GM23338 (cell line): ENCODE results near the gene COL9A1. TPM values are rescaled to one million over a fixed set of nuclear protein-coding genes. Genes with fewer than 3 reads are reported as not detected.

ENCODE experiments used
- ATAC-seq: fragments of 200-7000 bp; cut with Tn5 transposase; 3 replicates; pipeline ENCODE4 v1.9.1; 2020
- DNase-seq: peaks from one replicate; pipeline ENCODE4 v3.0.0-alpha.2; 2015; ENCODE audit warnings: low spot score
- H2AFZ ChIP-seq: fragments of 200-600 bp; sonication (generic); 2 replicates; pipeline ENCODE4 v1.8.0; 2016; ENCODE audit warnings: antibody characterized with exemption, mild to moderate bottlenecking, moderate library complexity
- H3F3A ChIP-seq: fragments of 200-600 bp; sonication (generic); replicated peaks from 2 replicates; pipeline ENCODE4 v1.8.0; 2017; ENCODE audit warnings: antibody characterized with exemption, mixed run types, low read depth
- H3K27ac ChIP-seq: fragments of 200-600 bp; sonication (generic); 2 replicates; pipeline ENCODE4 v1.6.1; 2016; ENCODE audit warnings: low read depth
- H3K27me3 ChIP-seq: fragments of 200-600 bp; sonication (generic); 2 replicates; pipeline ENCODE4 v1.8.0; 2016; ENCODE audit warnings: mild to moderate bottlenecking, mixed run types, moderate library complexity; ENCODE audit not compliant: insufficient read depth
- H3K36me3 ChIP-seq: fragments of 200-600 bp; sonication (generic); 2 replicates; pipeline ENCODE4 v1.8.0; 2016; ENCODE audit warnings: mild to moderate bottlenecking; ENCODE audit not compliant: insufficient read depth
- H3K4me1 ChIP-seq: fragments of 200-600 bp; sonication (generic); 2 replicates; pipeline ENCODE4 v1.8.0; 2016; ENCODE audit warnings: mild to moderate bottlenecking, moderate library complexity; ENCODE audit not compliant: insufficient read depth
- H3K4me2 ChIP-seq: fragments of 200-600 bp; sonication (generic); 2 replicates; pipeline ENCODE4 v1.7.1; 2017; ENCODE audit warnings: mixed run types
- H3K4me3 ChIP-seq: fragments of 200-600 bp; sonication (generic); 2 replicates; pipeline ENCODE4 v1.6.1; 2016; ENCODE audit warnings: mixed run types
- H3K79me2 ChIP-seq: fragments of 200-600 bp; sonication (generic); replicated peaks from 2 replicates; pipeline ENCODE4 v1.8.0; 2017; ENCODE audit warnings: mild to moderate bottlenecking; ENCODE audit not compliant: insufficient read depth
- H3K9me2 ChIP-seq: fragments of 200-600 bp; sonication (generic); 2 replicates; pipeline ENCODE4 v1.8.0; 2017; ENCODE audit not compliant: insufficient read depth
- H4K20me1 ChIP-seq: fragments of 200-600 bp; sonication (generic); replicated peaks from 2 replicates; pipeline ENCODE4 v1.8.0; 2017; ENCODE audit warnings: mild to moderate bottlenecking; ENCODE audit not compliant: insufficient read depth
- H3K27ac Mint-ChIP-seq: 2 replicates; pipeline ENCODE4 v1.8.0; 2020; ENCODE audit warnings: inconsistent platforms, mild to moderate bottlenecking, moderate library complexity, mixed read lengths
- H3K27me3 Mint-ChIP-seq: 3 replicates; pipeline ENCODE4 v1.8.0; 2022; ENCODE audit warnings: low read depth, mild to moderate bottlenecking, moderate library complexity, mixed read lengths, inconsistent platforms; ENCODE audit not compliant: insufficient read depth, poor library complexity
- H3K36me3 Mint-ChIP-seq: 3 replicates; pipeline ENCODE4 v1.8.0; 2021; ENCODE audit warnings: low read depth, mild to moderate bottlenecking, inconsistent platforms, moderate library complexity, mixed read lengths
- H3K4me1 Mint-ChIP-seq: 3 replicates; pipeline ENCODE4 v1.8.0; 2020; ENCODE audit warnings: mild to moderate bottlenecking, inconsistent platforms, mixed read lengths
- H3K4me3 Mint-ChIP-seq: 3 replicates; pipeline ENCODE4 v1.8.0; 2021; ENCODE audit warnings: moderate library complexity, mild to moderate bottlenecking, inconsistent platforms, mixed read lengths
- H3K9me3 Mint-ChIP-seq: 3 replicates; pipeline ENCODE4 v1.8.0; 2020; ENCODE audit warnings: moderate library complexity, mild to moderate bottlenecking, inconsistent platforms, mixed read lengths
- CREB1 ChIP-seq: fragments of 250-450 bp; sonication (Bioruptor Pico); IDR thresholded peaks from 2 replicates; pipeline ENCODE4 v1.5.0; 2020; ENCODE audit warnings: low read depth, mild to moderate bottlenecking, moderate library complexity
- CTCF ChIP-seq, 2 experiments: fragments of 200-600 bp in 1 of 2; sonication (generic) in 1 of 2; conservative IDR thresholded peaks; 2 replicates each; pipeline versions ENCODE4 v1.5.1 to v1.6.1; 2016 to 2017; ENCODE audit warnings: antibody characterized with exemption in 2 of 2, low read depth in 2 of 2, mild to moderate bottlenecking in 2 of 2, moderate library complexity in 1 of 2
- ETS1 ChIP-seq: IDR thresholded peaks from 2 replicates; pipeline ENCODE4 v1.6.1; 2016; ENCODE audit warnings: antibody characterized with exemption
- EZH2 ChIP-seq: fragments of 200-600 bp; sonication (generic); IDR thresholded peaks from one replicate; pipeline ENCODE4 v1.8.0; 2017; ENCODE audit warnings: antibody characterized with exemption, mild to moderate bottlenecking, low read depth; ENCODE audit not compliant: unreplicated experiment
- NANOG ChIP-seq: IDR thresholded peaks from 2 replicates; pipeline ENCODE4 v1.6.1; 2016; ENCODE audit warnings: antibody characterized with exemption, borderline replicate concordance
- POLR2AphosphoS5 ChIP-seq: IDR thresholded peaks from 2 replicates; pipeline ENCODE4 v1.6.1; 2016; ENCODE audit warnings: antibody characterized with exemption, low read depth
- ZNF114 ChIP-seq: fragments of 250-450 bp; sonication (Bioruptor Pico); IDR thresholded peaks from 2 replicates; pipeline ENCODE4 v1.5.0; 2020; ENCODE audit warnings: mild to moderate bottlenecking, moderate library complexity
- polyA plus RNA-seq: library from polyadenylated mRNA; unstranded; fragments of >200 nt; fragmentation: Nextera tagmentation; extraction: Ambion mirVana; gene quantifications from 2 replicates; pipeline ENCODE4 v1.2.1, GENCODE V29; 2016
- total RNA-seq: library from RNA; depleted of rRNA; stranded (reverse); fragments of >200 nt; shearing (Covaris generic); gene quantifications from 2 replicates; pipeline ENCODE4 v1.2.3, GENCODE V29; 2014
- TF ChIP-seq, protein P1 (sequence below): IDR thresholded peaks from one replicate; pipeline ENCODE4 v1.6.1; 2018; ENCODE audit warnings: antibody characterized with exemption; ENCODE audit not compliant: unreplicated experiment

COL9A1 gene
- total and polyA plus RNA-seq, 2 experiments from 2014 or later, result 16.0 to 20.3 TPM

GRCh38 chr6:70285201-70285600 is 17.7 kb downstream of the COL9A1 start (continued):
- TF ChIP-seq CTCF (conservative IDR thresholded peaks at IDR 0.05; ENCODE audit: low read depth in 2 of 2), result no peak
- TF ChIP-seq CREB1, result no peak
- no peak for TF ChIP-seq EZH2
- TF ChIP-seq ETS1, result no peak
- no peak for TF ChIP-seq NANOG
- no peak for TF ChIP-seq POLR2AphosphoS5
- TF ChIP-seq, protein P1, sequence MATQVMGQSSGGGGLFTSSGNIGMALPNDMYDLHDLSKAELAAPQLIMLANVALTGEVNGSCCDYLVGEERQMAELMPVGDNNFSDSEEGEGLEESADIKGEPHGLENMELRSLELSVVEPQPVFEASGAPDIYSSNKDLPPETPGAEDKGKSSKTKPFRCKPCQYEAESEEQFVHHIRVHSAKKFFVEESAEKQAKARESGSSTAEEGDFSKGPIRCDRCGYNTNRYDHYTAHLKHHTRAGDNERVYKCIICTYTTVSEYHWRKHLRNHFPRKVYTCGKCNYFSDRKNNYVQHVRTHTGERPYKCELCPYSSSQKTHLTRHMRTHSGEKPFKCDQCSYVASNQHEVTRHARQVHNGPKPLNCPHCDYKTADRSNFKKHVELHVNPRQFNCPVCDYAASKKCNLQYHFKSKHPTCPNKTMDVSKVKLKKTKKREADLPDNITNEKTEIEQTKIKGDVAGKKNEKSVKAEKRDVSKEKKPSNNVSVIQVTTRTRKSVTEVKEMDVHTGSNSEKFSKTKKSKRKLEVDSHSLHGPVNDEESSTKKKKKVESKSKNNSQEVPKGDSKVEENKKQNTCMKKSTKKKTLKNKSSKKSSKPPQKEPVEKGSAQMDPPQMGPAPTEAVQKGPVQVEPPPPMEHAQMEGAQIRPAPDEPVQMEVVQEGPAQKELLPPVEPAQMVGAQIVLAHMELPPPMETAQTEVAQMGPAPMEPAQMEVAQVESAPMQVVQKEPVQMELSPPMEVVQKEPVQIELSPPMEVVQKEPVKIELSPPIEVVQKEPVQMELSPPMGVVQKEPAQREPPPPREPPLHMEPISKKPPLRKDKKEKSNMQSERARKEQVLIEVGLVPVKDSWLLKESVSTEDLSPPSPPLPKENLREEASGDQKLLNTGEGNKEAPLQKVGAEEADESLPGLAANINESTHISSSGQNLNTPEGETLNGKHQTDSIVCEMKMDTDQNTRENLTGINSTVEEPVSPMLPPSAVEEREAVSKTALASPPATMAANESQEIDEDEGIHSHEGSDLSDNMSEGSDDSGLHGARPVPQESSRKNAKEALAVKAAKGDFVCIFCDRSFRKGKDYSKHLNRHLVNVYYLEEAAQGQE, result no peak
- no peak for TF ChIP-seq ZNF114 (CRISPR knock-in tag)

- peaks cover 17% of the 10 kb centered on the region for H3K4me1 Mint-ChIP-seq
- Histone ChIP-seq H3K79me2 (no peaks in the 10 kb centered on the region), H3K36me3 (no peaks in the 10 kb centered on the region), H3K27ac (no peak overlapping the region), H3K27me3 (peaks cover 44% of the 10 kb centered on the region), H3K4me1 (peaks cover 8% of the 10 kb centered on the region; the same call in 1 of the 2 replicates), H3K4me2 (peak overlapping the region; percentile 78), H2AFZ (peak overlapping the region; percentile 97), H3K9me2 (no peaks in the 10 kb centered on the region), H3K4me3 (peak overlapping the region; percentile 73), H4K20me1 (no peaks in the 10 kb centered on the region), H3F3A (no peaks in the 10 kb centered on the region)
- TF ChIP-seq NANOG (no peak), POLR2AphosphoS5 (peak; percentile 35; the same call in 1 of the 2 replicates), CREB1 (0 out of 2 replicates have a peak, but pooled peaks have one; percentile 29)
- H3K27me3 Mint-ChIP-seq, result peaks cover 37% of the 10 kb centered on the region
- ATAC-seq, result peak; percentile 82
- DNase-seq, result peak; percentile 84
- H3K27ac Mint-ChIP-seq, result no peak overlapping the region
- peaks cover 18% of the 10 kb centered on the region for H3K36me3 Mint-ChIP-seq
- H3K4me3 Mint-ChIP-seq, result peak overlapping the region; percentile 87
- H3K9me3 Mint-ChIP-seq, result peaks cover 9% of the 10 kb centered on the region; the same call in 2 of the 3 replicates
These were observed 19.9 kb downstream of the COL9A1 start for GRCh38 chr6:70282919-70283461.
